ENCODE results near the gene ECM2.

Gene ECM2

GRCh38 chr9:92492781-92493401 is 42.9 kb downstream of the ECM2 start:
- FAIRE-seq = no peak
- TF ChIP-seq, protein P1, sequence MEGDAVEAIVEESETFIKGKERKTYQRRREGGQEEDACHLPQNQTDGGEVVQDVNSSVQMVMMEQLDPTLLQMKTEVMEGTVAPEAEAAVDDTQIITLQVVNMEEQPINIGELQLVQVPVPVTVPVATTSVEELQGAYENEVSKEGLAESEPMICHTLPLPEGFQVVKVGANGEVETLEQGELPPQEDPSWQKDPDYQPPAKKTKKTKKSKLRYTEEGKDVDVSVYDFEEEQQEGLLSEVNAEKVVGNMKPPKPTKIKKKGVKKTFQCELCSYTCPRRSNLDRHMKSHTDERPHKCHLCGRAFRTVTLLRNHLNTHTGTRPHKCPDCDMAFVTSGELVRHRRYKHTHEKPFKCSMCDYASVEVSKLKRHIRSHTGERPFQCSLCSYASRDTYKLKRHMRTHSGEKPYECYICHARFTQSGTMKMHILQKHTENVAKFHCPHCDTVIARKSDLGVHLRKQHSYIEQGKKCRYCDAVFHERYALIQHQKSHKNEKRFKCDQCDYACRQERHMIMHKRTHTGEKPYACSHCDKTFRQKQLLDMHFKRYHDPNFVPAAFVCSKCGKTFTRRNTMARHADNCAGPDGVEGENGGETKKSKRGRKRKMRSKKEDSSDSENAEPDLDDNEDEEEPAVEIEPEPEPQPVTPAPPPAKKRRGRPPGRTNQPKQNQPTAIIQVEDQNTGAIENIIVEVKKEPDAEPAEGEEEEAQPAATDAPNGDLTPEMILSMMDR (IDR thresholded peaks at IDR 0.05; ENCODE audit: insufficient read depth, missing control alignments) = no peak
- no peak for DNase-seq (ENCODE audit: insufficient read length, low spot score)

GRCh38 chr9:92488681-92489550 is 46.9 kb downstream of the ECM2 start:
- TF ChIP-seq, protein P1 (IDR thresholded peaks at IDR 0.05; ENCODE audit: insufficient read depth, missing control alignments) = no peak
- FAIRE-seq (no peak), DNase-seq (ENCODE audit: insufficient read length, low spot score) (no peak)

- no peak for FAIRE-seq
- DNase-seq (ENCODE audit: insufficient read length, low spot score) = no peak
- TF ChIP-seq, protein P1 (IDR thresholded peaks at IDR 0.05; ENCODE audit: insufficient read depth, missing control alignments) = no peak
These were observed 49.4 kb downstream of the ECM2 start for GRCh38 chr9:92486371-92486770.

- DNase-seq (ENCODE audit: insufficient read length, low spot score) = no peak
- no peak for FAIRE-seq
- TF ChIP-seq, protein P1 (IDR thresholded peaks at IDR 0.05; ENCODE audit: insufficient read depth, missing control alignments) = no peak
These were observed 51.2 kb downstream of the ECM2 start for GRCh38 chr9:92484563-92484962.

GRCh38 chr9:92483627-92484545 is 51.9 kb downstream of the ECM2 start:
- no peak for FAIRE-seq
- TF ChIP-seq, protein P1 (IDR thresholded peaks at IDR 0.05; ENCODE audit: insufficient read depth, missing control alignments) = no peak

GRCh38 chr9:92482805-92483204 is 53.0 kb downstream of the ECM2 start:
- FAIRE-seq (no peak), DNase-seq (ENCODE audit: insufficient read length, low spot score) (no peak)
- TF ChIP-seq, protein P1 (IDR thresholded peaks at IDR 0.05; ENCODE audit: insufficient read depth, missing control alignments) = no peak

More at GRCh38 chr9:92483627-92484545, 51.9 kb downstream of the ECM2 start:
- no peak for DNase-seq (ENCODE audit: insufficient read length, low spot score)
